ENCODE measurements around the gene SASH1.

GRCh38 chr6:148395583-148396101 lies 53.0 kb downstream of the SASH1 start:
- TF ChIP-seq CTCF (IDR thresholded peaks at IDR 0.05; ENCODE audit: control extremely low read depth in 1 of 3, insufficient read depth in 1 of 3, low read depth in 1 of 3, low read length in 3 of 3): no peak
- TF ChIP-seq RAD21 (IDR thresholded peaks at IDR 0.05 in 1 of 2, conservative IDR thresholded peaks at IDR 0.05 in 1 of 2; ENCODE audit: low read depth in 2 of 2, low read length in 2 of 2): no peak
- no peak for TF ChIP-seq POLR2AphosphoS5 (IDR thresholded peaks at IDR 0.05; ENCODE audit: low read depth, low read length)
- TF ChIP-seq EZH2 (IDR thresholded peaks at IDR 0.05; ENCODE audit: low read depth, low read length, severe bottlenecking): no peak
- no peak for TF ChIP-seq ZNF274 (IDR thresholded peaks at IDR 0.05; ENCODE audit: borderline replicate concordance, extremely low read depth, low read length)
- no peak for TF ChIP-seq KDM5A (IDR thresholded peaks at IDR 0.05; ENCODE audit: low read length)
- no peak for TF ChIP-seq USF2 (IDR thresholded peaks at IDR 0.05; ENCODE audit: low read length)
- no peak for TF ChIP-seq CHD7 (IDR thresholded peaks at IDR 0.05; ENCODE audit: insufficient replicate concordance, low read length)
- no peak for TF ChIP-seq MAFK (IDR thresholded peaks at IDR 0.05; ENCODE audit: low read depth, low read length)
- no peak for TF ChIP-seq CBX5 (IDR thresholded peaks at IDR 0.05; ENCODE audit: low read depth, low read length)
- no peak for TF ChIP-seq TCF12 (IDR thresholded peaks at IDR 0.05; ENCODE audit: low read depth, low read length)
- TF ChIP-seq ATF2 (IDR thresholded peaks at IDR 0.05; ENCODE audit: low read length): no peak

Data from H1 (cell line).